ENCODE measurements around the gene SLC25A48.

Gene SLC25A48

DNA sequence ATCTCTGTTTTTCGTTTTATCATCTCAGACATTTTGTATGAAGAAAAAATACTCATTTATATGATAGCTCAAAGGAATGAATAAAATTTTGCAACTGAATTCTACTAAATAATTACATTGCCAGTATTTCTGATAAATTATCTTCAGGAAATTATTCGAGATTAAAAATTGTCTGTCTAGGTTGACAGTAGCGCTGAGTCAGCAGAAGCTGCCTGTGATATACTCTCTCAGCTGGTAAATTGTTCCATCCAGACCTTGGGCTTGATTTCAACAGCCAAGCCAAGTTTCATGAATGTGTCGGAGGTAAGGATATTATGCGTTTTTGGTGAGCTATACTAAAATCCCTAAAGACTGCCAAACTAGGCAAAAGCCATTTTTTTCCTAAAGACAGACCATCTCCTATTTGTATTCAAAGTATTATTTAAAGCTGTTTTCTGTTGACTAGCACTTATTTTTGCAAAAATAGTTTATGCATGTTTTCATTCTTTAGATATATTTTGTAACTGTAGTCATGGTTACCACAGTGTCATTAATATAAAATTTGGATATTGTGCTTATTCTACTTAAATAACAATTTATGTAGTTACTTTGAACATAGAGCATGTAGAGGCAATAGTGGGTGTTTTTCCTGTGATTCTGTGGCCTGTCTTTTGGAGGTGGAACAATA is 102.9 kb downstream of the SLC25A48 start:
- Histone ChIP-seq H3K4me1 (ENCODE audit: control insufficient read depth, insufficient read depth, low read length) (no peaks in the 10 kb centered on the region), H3K27me3 (replicated peaks; ENCODE audit: control insufficient read depth, insufficient read depth, low read length) (no peaks in the 10 kb centered on the region), H3K36me3 (ENCODE audit: control insufficient read depth, insufficient read depth, low read length, severe bottlenecking) (no peaks in the 10 kb centered on the region), H3K9ac (ENCODE audit: low read length) (no peak overlapping the region), H3K9me3 (ENCODE audit: control insufficient read depth, low read length) (no peaks in the 10 kb centered on the region), H3K4me3 (ENCODE audit: low read length) (no peak overlapping the region)
- no peak for DNase-seq (ENCODE audit: low read depth)

All from adipocyte (in vitro differentiated cells).